ENCODE data around the gene L3MBTL4. TPM values are rescaled to one million over a fixed set of nuclear protein-coding genes. Genes with fewer than 3 reads are reported as not detected.
"Not testable (repeated sequence)": the region's sequence is repeated elsewhere in the genome, so short reads cannot be mapped to it uniquely, and the experiment has no call there.

L3MBTL4 gene
- total and polyA plus RNA-seq, 11 donors: 0.27 to 3.3 (median 1.2) TPM

- no peak for DNase-seq
- WGBS, 4 donors: 88 to 93% (median 91%) methylated on average over 2 of the region's 2 CpGs
- peaks cover 0 to 7% (median 0%) of the 10 kb centered on the region in 12 donors for H3K9me3 ChIP-seq
- intact Hi-C loops (cut with DNase I): no loop called here
- no peak overlapping the region for H3K27ac ChIP-seq
- H3K36me3 ChIP-seq: peaks cover 0 to 6% (median 0%) of the 10 kb centered on the region in 9 donors
- peaks cover 0 to 5% (median 0%) of the 10 kb centered on the region in 12 donors for H3K4me1 ChIP-seq
- TF ChIP-seq POLR2A (IDR thresholded peaks at IDR 0.05): no peak
- TF ChIP-seq CTCF (IDR thresholded peaks at IDR 0.05): no peak
- ATAC-seq: no peak
- no peak overlapping the region for H3K4me3 ChIP-seq
- no peaks in the 10 kb centered on the region for H3K27me3 ChIP-seq
Observed at GRCh38 chr18:6088432-6088831, 326.3 kb downstream of the L3MBTL4 start.

DNA sequence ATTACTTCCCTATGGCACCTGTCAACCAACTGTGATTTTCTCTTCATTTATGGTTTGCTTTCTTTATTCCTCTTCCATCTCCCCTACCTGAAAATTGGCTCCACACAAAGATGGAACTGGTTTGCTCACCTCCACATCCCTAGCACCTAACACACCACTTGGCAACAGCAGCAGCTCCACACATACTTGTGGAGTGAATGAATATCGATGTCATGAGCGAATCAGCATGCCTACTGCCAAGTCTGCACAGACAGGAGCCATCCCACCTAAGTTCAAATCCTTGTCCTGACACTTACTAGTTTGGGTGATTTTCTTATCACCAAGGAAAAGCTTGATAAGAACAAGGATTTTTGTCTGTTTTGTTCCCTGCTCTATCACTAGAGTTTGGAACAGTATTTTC is 328.0 kb downstream of the L3MBTL4 start:
- TF ChIP-seq CTCF (IDR thresholded peaks at IDR 0.05) (no peak), POLR2A (IDR thresholded peaks at IDR 0.05) (no peak)
- ATAC-seq: no peak

DNA sequence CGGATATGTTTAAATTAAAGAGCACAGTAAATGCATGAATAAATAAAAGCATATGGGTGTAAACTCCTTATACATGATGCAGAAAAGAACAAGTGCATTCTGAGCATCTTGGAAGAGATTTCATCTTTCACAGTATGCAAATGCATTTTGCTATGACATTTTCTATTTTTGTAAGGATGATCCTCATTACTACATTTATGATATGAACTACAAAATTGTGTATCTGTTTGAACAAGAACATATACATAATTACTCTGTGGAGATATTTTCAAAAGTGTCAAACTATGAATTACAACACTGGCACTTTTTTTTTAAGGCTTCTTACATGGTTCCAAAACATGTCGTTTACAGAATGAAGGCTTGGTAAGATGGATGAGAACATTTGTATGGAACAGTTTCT is 335.3 kb downstream of the L3MBTL4 start:
- no peak for ATAC-seq
- Histone ChIP-seq H3K4me1 (no peaks in the 10 kb centered on the region), H3K4me3 (no peak overlapping the region), H3K27me3 (no peaks in the 10 kb centered on the region), H3K36me3 (no peaks in the 10 kb centered on the region), H3K9me3 (no peaks in the 10 kb centered on the region), H3K27ac (no peak overlapping the region)
- DNase-seq: no peak
- TF ChIP-seq POLR2A (IDR thresholded peaks at IDR 0.05): no peak
- TF ChIP-seq CTCF (IDR thresholded peaks at IDR 0.05): no peak
- intact Hi-C loops (cut with DNase I): no loop called here
- WGBS, 4 donors: 82 to 90% (median 87%) methylated on average over 2 of the region's 2 CpGs

More for the DNA sequence above, 328.0 kb downstream of the L3MBTL4 start:
- DNase-seq: no peak
- Histone ChIP-seq H3K4me1 (peaks cover 0 to 5% (median 0%) of the 10 kb centered on the region in 12 donors), H3K27me3 (no peaks in the 10 kb centered on the region), H3K27ac (no peak overlapping the region), H3K36me3 (no peaks in the 10 kb centered on the region), H3K4me3 (no peak overlapping the region), H3K9me3 (peaks cover 0 to 5% (median 0%) of the 10 kb centered on the region in 12 donors)
- WGBS, 4 donors: 89 to 96% (median 93%) methylated on average over 2 of the region's 2 CpGs
- intact Hi-C loops (cut with DNase I): no loop called here

DNA sequence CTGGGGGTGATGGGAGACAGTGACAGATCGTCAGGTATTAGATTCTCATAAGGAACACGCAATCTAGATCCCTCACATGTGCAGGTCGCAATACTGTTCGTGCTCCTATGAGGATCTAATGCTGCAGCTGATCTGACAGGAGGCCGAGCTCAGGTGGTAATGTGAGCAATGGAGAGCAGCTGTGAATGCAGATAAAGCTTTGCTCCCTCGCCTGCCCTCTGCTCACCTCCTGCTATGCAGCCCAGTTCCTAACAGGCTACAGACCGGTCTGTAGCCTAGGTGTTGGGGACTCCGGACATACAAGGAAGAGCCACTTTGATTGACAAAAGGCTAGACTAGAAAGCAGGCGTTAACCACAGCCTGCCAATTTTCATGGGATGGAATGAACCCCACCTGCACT is 335.8 kb downstream of the L3MBTL4 start:
- H3K4me3 ChIP-seq: no peak overlapping the region
- no peaks in the 10 kb centered on the region for H3K9me3 ChIP-seq
- H3K36me3 ChIP-seq: no peaks in the 10 kb centered on the region
- ATAC-seq (no peak), DNase-seq (no peak)
- TF ChIP-seq POLR2A (IDR thresholded peaks at IDR 0.05) (no peak), CTCF (IDR thresholded peaks at IDR 0.05) (no peak)
- H3K27ac ChIP-seq: no peak overlapping the region
- H3K4me1 ChIP-seq: no peaks in the 10 kb centered on the region
- intact Hi-C loops (cut with DNase I): no loop called here
- no peaks in the 10 kb centered on the region for H3K27me3 ChIP-seq
- 78 to 96% (median 90%) methylated on average over 6 to 9 of the region's 9 CpGs for WGBS, 4 donors

DNA sequence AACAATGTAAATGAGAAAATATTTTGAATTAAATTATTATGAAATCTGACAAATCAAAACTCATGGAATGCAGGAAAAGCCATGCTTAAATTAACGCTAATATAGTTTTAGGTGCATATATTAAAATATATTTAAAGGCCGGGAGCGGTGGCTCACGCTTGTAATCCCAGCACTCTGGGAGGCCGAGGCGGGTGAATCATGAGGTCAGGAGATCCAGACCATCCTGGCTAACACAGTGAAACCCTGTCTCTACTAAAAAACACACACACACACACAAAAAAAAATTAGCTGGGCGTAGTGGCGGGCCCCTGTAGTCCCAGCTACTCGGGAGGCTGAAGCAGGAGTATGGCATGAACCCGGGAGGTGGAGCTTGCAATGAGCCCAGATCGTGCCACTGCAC is 342.3 kb downstream of the L3MBTL4 start:
- H3K27me3 ChIP-seq; H3K9me3 ChIP-seq; H3K36me3 ChIP-seq; H3K4me3 ChIP-seq; DNase-seq; H3K4me1 ChIP-seq; ATAC-seq; intact Hi-C loops (cut with DNase I); H3K27ac ChIP-seq: not testable (repeated sequence)
- 94 to 97% (median 96%) methylated on average over 11 of the region's 11 CpGs for WGBS, 4 donors

All from heart left ventricle (tissue), 16 donors.